Measurements from ENCODE around the gene TPCN2. TPM values are rescaled to one million over a fixed set of nuclear protein-coding genes. Genes with fewer than 3 reads are reported as not detected.
A peak's percentile ranks its signal among the peaks of the same experiment; 100 is the strongest.

The TPCN2 gene
- total RNA-seq, 1 donor from 2014 or later, result 8.6 TPM

DNA sequence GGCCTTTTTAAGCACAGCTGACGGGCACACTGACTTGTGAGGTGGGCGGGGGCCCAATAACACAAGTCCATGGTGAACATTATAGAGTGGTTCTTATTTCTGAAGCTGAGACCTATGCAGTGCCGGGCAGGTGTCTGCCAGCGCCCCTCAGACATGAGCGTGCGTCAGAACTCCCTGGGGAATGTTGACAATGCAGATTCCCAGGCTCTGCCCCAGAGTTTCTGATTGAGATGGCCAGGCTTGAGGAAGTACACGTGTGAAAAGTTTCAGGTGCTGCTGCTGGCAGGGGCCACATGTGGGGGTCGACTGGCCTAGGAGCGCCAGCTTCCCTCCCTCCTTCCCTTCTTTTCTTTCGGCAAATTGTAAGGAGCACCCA is 46.2 kb downstream of the TPCN2 start:
- DNase-seq, result no peak

DNA sequence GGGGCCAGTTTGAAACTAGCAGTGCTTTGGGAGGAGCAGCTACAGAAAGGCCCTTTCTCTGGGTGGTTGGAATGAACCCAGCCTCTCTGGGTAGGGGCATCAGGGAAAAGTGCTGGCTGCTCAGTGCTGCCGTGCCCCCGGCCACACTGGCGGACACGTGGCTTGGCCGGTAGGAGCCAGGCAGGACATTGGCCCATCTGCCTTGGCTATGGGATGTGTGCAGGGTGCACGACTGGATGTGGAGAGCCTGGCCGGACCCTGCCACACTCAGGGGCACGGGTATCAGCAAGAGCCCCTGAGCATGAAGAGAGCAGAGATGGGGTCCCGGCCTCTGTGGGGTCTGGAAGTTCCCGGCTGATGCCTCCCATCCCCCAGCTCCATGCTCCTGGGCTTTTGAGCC is 46.6 kb downstream of the TPCN2 start:
- no peak for DNase-seq

DNA sequence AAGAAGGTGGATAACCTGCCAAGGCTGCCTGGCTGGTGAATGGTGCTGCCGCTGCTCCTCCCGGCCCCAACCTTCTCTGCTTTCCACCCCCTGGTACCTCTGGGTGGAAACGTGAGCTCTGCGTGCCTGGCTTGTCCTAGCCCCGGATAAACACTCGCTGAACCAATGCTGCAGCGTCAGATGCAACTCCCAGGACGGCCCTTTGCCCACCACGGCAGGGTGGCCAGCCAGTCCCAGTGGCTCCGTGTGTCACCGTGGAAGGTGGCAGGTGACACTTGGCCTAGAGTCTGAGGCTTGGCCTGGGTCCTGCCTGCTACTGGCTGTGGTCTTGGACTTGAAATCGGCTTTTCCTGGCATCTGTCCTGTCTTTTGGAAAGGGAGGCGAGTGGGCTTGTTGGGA is 47.7 kb downstream of the TPCN2 start:
- DNase-seq, result no peak

DNA sequence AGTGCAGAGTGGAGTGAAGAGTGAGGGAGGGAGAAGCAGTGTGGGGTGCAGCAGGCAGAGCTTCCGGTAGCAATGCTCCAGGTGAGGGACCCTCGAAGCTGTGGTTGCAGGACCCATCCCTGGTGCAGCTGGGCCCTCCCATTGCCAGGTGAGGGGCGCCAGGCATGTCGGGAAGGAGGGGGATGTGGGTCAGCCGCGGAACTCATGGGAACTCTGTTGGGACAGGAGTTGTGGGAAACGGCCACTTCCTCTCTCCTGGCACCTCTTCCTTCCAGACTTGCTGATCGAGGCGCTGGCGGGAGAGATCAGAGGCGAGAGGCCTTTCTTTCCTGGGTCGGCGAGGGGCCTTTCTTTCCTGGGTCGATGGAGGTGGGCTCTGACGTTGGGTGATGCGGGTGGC is 48.5 kb downstream of the TPCN2 start:
- DNase-seq, result no peak

DNA sequence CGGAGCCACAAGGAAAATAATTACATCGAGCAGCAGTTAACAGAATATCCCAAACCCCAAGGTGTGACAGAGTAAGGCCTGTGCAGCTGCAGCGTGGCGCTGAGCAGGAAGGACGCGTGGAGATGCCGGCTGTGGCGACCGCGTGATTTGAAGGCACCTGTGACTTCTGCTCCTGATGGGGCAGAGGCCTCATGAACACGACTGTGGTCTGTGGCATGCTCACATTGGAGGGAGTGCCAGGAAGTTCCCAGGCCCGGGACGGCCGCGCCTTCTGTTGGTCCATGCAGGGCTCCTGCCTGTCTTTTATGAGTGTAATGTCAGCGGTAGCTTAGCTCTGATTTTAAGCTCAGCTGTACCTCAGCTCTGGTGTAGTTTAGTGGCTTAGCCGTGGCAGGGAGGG is 50.4 kb downstream of the TPCN2 start:
- no peak for DNase-seq

DNA sequence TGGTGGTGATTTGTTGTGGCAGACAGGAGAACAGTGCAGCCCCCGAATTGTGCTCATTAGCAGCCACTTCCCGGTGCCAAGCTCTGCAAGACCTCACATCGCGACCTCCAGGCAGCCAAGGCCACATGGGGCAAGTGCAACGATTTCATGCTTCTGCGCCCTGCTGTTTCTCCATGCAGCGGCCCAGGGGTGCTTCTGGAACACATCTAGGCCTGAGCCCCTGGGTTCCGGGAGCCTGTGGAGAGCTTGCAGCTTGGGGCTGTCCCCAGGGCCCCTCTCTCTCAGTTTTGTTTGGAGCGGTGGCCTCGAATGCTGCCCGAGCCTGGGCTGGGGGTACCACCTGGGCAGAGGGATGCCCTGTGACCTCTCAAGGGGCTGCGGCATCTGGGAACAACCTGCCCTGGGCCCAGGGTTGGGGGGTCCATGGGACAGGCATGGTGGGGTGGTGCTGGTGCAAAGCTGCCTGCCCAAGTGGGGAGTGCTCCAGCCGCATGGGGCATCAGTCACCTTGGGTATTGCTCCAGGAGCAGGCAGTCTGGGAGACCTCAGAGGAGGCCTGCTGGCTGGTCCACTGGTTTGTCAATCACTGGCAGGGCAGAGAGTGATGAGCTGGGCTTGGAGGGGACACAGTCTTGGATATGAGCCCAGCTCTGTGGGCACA is 51.9 kb downstream of the TPCN2 start:
- DNase-seq, result no peak

DNA sequence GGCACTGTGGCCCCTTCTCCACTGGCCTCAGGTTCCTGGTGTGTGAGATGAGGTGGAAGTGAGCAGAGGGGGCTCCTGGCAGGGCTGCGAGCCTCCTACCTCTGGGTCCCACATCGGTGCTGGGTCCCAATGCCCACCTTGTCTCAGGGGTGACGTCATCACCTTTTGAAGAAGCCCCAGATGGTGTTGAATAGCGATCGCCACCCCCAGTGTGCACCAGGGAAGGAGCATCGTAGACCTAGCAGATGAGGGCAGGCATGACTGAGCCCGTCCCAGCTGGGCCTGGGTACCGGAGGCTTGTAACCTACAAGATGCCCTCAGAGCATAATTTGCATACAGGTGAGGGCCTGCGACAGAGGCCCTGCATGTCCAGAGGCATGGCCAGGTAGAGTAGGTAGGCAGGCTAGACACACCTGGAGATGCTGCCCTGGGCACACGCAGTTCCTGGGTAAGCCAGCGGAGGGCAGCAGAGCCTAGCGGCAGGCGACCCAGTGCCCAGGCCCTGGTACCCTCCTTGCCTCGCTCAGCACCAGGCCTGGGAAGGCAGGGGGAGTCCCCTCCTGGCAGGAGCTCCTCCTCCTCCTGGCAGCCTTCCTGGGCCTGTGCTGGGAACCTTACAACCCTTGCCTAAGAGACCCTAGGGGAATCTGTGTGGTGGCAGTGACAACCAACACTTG is 52.5 kb downstream of the TPCN2 start:
- DNase-seq, result peak; percentile 39

DNA sequence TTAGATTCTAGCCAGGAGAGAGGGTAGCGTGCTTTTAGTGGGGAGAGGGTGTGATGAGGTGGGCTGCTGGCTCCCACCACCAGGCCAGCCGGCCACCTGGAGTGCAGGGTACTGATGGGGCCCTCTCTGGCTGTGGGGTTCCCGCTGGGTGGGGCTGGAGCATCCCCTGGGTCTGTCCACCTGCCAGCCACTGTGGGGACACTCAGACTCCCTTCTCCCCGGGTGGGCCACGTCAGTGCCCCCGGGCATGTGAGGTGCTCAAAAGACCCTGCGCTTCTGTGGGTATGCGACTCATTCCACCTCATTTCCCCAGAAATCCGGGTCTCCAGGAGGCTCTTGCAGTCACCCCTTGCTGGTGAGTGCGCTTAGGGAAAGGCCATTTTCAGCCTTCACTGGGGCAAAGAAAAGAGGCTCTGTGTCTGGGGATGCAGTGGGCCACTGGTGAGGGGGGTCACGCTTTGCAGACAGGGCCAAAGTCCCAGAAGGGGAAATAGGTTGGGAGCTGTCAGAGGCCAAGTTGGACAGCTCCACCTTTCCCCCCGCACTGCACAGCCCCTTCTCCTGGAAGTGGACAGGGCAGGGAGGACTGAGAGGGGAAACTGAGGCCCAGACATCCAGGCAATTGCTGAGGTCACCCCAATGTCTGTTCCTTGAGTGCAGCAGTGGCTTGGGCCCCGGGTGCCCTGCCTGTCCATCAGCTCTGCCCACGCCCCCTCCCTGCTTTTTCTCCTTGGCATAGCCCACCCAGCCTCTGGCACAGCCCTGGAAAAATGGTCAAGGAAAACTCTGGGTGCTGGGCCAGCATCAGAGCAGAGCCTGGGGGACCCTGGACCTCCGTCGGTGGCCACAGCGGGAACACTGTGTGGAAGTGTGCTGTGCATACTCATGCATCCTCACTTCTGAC is 53.3 kb downstream of the TPCN2 start:
- no peak for DNase-seq

DNA sequence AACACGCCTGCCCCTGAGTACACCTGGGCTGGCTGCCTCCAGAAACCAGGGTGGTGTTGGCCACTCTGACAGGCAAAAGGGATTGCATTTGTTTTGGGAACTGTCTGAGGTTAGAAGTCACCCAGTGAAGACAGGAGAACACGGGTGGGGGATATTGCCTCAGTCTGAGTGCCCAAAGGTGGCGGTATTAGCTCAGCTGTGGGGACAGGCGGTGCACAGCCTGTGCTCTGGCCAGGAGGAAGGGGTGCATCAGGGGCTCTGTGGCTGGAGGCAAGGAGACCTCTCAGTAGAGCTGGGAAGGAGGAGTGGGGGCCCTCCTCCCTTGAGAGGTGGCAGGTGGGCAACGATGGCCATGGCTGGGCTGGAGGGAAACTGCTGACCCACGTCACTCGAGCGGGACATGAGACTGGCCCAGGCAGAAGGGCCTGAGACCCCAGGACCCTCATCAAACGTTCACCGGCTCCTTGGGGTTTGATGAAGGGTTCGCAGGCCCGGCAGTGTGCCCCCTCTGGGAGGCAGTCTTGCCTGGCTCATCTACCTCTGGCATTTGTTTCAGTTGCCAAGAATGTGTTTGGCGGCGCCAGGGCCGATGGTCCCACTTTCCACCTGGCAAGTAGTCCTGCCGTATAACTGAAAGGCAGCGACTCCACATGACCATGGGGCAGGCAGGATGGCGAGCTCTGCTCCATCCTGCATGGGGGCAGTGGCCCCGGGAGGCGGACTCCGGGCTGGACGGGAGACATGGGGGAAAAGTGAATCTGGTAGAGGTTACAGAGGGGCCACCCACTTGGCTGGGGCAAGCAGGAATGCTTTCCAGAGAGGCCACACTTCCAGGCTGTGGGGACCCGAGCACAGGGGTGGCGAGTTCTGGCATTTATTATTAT is 54.2 kb downstream of the TPCN2 start:
- no peak for DNase-seq

DNA sequence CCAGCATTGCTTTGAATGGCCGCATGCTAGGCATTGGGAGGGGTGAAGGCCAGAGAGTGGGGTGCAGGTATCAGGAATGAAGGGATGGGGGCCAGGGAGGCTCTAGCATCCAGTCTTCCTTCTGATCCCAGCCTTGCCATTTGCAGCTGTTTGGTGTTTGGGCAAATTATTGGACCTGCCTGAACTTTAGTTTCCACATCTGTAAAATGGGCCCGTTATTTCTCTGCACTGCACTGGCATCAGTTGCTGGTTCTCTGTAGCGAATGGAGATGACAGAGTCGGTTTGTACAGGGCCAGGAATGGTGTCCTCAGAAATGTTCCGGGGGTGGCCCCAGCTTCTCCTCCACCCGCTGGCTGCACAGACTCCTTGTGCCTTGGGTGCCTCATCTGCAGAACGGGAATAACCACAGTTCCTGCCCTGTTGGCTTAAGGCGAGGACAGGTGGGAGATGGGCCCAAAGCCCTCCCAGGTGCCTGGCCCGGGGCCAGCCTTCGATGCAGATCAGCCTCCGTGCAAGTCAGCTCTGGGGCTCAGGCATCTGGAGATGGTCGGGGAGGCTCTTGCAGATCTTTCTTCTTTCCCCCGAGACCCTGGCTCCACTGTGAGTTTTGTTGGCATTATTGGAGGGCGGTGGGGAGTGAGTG is 55.6 kb downstream of the TPCN2 start:
- no peak for DNase-seq

DNA sequence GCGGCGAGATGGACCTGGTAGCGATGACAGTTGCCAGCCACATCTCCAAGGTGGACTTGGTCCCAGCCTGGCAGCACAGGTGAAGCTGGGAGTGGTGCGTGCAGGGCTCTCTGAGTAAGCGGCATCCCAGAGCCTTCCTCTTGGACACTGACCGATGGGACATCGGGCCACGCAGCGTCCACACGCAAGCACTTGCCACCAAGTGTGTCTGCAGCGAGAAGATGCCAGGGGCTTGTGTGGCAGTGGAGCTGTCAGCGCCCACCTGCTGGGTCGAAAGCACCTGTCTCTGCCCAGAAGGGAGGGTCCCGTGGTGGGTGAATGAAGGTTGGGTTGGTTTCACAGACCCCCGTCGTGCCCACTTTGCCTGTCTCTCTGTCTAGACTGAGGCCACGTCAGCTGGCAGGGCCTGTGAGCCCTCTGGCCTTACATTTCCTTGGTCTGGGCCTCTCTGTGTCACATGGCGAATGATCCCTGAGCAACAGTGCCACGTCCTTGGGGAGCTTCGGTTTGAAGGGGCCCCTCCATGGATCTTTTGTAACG is 56.2 kb downstream of the TPCN2 start:
- no peak for DNase-seq

DNA sequence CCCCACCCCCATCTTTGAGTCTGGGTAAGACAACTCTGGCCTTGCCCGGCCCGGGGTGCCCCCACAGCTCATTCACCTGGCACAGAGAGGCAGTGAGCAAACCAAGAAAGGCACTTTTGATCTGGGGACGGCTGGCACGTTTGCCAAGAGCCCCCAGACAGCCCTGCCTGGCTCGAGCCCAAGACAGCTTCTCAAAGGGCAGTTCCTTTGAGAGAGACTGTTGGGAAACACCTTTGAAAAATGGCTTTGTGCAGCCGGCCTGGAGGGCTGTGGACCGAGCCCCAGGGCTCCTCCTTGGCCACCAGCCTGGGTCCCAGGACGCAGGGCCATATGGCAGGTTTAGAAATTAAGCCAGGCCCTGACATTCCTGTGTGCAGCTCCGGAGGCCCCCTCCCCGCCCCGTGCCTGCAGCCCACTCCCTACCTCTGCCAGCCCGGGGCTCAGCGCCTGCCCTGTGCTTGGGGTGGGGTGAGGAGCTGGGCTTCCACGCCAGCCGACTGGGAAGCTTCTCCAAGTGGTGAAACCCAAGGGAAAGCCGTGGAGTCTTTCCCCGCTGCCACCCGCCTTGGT is 56.8 kb downstream of the TPCN2 start:
- no peak for DNase-seq

DNA sequence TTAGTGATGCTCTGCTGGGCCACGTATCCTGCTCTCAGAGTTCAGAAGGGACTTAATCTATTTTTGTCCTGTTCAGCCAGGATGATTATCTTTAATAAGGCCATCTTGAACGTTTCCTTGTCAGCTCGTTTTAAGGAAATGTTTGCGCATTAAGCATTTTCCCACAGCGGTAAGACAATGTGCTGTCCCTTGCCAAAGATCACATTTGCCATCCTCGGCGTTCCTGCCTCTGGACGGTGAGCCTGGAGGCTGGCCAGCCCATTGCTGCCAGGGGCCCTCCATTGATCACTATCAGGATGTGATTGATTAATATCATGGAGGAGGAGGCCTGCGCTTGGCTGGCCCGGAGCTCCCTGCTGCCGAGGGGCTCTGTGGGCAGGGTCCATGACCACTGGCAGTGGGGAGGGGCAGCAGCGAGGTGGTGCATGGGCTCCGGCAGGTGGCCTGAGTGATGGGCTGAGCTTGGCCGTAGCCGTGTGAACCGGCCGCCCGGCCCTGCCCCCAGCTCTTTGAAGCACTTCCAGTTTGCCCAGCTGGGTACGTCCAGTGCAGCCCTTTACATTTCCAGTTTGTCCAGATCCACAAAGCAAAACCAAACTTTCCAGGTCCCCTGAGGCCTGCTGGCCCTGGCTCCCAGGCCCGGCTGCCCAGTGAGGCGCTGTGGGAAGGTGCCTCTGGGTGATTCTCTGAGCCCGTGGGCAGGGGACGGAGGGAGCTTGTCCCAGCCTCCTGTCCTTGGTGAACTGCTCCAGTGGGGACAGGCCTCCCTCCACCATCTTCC is 57.5 kb downstream of the TPCN2 start:
- DNase-seq, result no peak

DNA sequence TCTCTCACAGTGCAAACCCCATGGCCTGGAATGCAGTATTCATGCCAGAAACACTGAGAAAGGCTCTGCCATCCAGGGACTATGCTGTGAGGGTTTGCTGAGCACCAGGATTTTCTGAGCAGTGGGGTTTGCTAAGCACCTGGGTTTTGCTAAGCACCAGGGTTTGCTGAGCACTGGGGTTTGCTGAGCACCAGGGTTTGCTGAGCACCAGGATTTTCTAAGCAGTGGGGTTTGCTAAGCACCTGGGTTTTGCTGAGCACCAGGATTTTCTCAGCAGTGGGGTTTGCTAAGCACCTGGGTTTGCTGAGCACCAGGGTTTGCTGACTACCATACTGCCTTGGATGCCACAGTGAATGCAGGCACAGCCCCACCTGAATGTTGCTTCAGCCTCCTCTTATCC is 58.7 kb downstream of the TPCN2 start:
- DNase-seq, result no peak

DNA sequence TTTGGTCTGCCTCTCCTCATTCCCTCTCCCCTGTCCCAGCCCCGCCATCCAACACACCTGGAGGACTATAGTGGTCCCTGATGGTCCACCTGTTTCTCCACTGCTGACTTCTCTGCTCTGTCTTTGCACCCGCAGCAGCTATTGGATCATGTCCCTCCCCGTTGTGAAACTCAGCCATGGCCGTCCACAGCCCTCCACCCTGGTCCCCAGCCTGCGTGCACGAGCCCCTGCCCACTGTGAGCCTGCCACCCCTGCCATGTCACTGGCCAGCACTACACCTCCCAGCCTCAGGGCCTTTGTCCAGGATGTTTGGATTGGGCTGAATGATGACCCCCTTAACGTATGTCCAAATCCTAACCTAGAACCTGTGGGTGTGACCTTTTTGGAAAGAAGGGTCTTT is 59.3 kb downstream of the TPCN2 start:
- no peak for DNase-seq

DNA sequence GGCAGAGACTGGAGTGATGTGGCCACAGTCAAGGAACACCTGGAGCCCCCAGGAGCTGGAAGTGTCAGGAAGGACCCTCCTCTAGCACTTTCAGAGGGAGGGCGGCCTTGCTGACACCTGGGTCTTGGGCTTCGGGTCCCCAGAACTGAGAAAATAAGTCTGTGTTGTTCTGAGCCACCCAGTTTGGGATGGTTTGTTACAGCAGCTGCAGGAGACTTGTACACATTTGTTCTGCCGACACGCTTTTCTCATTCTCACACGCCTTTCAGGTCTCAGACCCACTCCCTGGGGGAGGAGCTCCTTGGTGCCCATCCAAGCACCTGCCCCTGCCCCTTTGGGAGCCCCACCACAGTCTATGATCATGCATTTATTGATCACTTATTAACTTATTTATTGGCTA is 59.8 kb downstream of the TPCN2 start:
- no peak for DNase-seq

DNA sequence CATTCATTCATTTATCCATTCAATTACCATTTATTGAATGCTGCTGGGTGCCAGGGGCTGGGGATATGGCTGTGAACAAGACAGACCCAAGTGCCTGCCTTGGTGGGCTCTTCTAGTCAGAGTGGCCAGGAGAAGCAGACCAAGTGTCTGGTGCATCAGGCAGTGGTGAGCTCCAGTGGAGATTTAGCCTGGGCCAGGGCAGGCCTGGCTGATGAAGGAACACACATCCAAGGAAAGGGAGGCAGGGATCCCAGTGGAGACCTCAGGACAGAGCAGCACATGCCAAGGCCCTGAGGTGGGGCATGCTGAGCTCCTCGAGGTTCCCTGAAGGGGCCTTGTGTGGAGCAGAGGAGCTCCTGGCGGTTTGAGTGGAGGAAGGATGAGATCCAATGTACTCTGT is 60.4 kb downstream of the TPCN2 start:
- DNase-seq, result no peak

DNA sequence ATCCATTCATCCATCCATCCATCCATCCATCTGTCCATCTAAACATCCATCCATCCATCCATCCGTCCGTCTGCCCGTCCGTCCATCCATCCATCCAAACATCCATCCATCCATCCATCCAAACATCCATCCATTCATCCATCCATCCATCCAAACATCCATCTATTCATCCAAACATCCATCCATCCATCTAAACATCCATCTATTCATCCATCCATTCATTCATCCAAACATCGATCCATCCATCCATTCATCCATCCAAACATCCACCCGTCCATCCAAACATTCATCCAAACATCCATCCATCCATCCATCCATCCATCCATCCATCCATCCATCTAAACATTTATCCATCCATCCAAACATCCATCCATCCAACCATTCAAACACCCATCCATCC is 61.7 kb downstream of the TPCN2 start:
- no peak for DNase-seq

DNA sequence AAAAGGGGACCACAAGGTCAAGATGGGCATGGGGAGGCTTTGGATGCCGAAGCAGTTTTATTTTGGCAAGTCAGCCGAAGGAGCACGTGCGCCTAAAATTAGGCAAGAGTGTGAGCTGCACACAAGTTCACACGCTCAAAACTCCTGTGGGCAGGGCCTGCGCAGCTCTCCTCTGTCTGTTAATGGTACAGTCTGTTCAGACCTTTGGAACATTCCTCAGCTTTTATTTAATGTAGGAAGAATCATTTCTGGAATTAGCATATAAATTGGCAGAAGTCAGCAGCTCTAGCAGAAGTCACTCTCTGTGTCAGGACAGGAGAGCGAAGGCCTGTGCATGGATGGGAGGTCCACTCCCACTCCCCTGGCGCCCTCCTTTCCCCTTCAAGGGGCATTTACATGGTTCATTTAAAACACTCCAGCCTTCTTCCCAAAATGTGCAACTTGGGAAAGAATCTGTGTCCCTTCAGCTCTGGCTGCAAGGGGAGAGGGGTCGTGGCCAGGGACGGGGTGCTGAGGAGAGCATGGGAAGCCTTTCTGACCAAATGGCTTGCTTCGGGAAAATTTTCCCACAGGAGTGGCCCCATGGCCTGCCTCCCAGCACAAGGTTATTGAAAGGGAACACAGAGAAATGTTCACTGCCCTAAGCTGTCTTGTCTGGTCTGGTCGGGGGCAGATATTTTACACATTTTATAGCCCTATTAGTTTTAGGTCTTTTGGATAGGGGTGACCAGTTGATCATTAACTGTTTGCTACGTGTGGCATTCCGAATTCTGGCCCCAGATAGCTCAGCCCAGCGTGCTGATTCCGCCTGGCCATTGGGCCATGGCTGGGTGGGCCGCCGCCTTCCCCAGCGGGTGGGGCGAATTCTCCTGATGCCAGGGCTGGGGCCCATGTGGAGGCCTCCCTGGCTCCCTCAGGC is 63.2 kb downstream of the TPCN2 start:
- DNase-seq, result no peak
